HTR-8/SVneo (cell line): Measurements from ENCODE around the gene IKZF3.

Experiments used
- DNase-seq: peaks from one replicate; pipeline ENCODE4 v3.0.0; 2011; ENCODE audit warnings: low spot score, mixed read lengths; ENCODE audit not compliant: insufficient read length
- FAIRE-seq: peaks from 2 replicates; lab custom pipeline; 2011; peaks lifted over from hg19 to GRCh38; lab: Jason Lieb, UNC

Gene IKZF3

GRCh38 chr17:39822051-39822451 lies 42.1 kb downstream of the IKZF3 start:
- no peak for FAIRE-seq
- DNase-seq = no peak

DNA sequence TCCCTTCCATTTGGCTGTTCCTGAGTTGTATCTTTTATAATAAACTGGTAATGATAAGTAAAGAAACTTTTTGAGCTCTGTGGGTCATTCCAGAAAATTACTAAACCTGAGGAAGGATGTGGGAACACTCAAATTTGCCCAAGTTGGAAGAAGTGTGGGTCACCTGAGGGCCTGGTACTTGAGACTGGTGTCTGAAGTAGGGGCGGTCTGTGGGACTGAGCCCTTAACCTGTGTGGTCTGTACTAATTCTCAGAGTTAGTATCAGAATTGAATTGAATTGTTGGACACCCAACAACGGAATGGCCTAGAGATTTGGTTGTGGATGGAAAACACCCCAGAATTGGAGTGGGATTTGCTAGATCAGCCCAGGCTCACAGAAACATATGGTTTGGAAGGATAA lies 43.1 kb downstream of the IKZF3 start:
- DNase-seq (no peak), FAIRE-seq (no peak)

- DNase-seq = no peak
- FAIRE-seq = no peak
These were observed 43.6 kb downstream of the IKZF3 start for GRCh38 chr17:39820541-39820940.

- DNase-seq (no peak), FAIRE-seq (no peak)
These were observed 45.6 kb downstream of the IKZF3 start for GRCh38 chr17:39818358-39819000.

DNA sequence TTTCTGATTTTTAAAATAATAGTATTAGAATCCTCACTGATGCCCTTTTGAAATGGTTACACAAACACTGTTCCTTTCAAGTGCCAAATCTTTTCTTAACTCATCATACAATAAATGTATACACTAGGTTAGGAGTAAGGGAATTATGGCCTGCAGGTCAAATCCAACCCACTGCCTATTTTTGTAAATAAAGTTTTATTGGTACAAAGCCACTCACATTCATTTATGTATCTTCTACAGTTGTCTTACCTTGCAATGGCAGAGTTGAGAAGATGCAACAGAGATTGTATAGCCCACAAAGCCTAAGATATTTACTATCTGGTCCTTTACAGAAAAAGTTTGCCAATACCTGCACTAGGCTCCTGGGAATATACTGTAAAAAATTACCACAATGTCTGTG lies 47.8 kb downstream of the IKZF3 start:
- FAIRE-seq (no peak), DNase-seq (no peak)

DNA sequence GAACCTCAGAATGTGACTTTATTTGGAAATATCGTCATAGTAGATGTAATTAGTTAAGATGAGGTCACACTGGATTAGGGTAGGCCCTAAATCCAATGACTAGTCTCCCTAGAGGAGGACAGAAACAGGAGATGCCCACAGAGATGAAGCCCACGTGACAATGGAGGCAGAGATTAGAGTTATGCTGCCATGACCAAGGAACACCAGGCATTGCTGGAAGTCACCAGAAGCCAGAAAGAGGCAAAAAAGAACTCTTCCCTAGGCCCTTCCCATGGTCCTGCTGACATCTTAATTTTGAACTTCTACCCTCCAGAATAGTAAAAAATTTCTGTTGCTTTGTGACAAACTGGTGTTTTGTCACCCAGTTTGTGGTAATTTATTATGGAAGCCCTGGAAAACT lies 49.6 kb downstream of the IKZF3 start:
- DNase-seq (no peak), FAIRE-seq (no peak)

GRCh38 chr17:39813631-39814030 lies 50.5 kb downstream of the IKZF3 start:
- no peak for DNase-seq
- no peak for FAIRE-seq

DNA sequence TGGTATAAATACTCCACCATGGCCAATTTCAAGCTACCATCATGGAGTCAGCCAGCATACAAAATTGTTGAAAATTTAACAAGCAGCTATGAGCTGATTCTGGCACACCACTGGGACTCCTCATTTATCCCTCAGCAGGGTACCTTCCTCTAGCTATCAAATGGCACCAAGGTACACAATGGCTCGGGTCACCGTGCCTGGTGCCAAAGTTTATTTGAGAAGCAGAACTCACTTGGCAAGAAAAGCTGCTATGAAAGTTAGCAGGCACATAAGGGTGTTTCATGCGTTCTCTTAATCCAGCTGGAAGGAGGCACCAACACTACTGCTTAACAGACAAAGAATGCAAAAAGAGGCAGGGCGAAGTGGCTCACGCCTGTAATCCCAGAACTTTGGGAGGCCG lies 51.6 kb downstream of the IKZF3 start:
- DNase-seq = no peak
- FAIRE-seq = no peak

- DNase-seq (no peak), FAIRE-seq (no peak)
These were observed 53.0 kb downstream of the IKZF3 start for GRCh38 chr17:39810939-39811728.

DNA sequence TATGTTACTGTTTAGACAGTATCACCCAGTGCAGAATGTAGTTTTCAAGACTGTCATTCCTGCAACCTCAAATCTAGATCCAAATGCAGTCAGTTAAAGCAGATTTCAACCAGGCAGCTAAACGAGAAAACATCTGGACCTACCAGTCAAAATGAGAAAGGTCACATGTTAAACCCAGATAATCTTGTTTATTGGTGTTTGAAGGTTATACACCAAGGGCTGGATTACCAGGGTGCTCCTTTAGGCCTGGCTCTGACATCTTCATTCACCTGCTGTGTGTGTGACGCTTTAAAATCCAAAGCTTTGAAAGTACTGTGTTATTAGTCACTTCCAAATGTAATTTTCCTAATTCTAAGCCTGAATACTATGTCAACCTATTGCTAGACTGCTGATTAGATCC lies 54.9 kb downstream of the IKZF3 start:
- no peak for FAIRE-seq
- no peak for DNase-seq

- DNase-seq (no peak), FAIRE-seq (no peak)
These were observed 55.6 kb downstream of the IKZF3 start for GRCh38 chr17:39808409-39808997.

GRCh38 chr17:39804839-39805238 lies 59.3 kb downstream of the IKZF3 start:
- FAIRE-seq (no peak), DNase-seq (no peak)

DNA sequence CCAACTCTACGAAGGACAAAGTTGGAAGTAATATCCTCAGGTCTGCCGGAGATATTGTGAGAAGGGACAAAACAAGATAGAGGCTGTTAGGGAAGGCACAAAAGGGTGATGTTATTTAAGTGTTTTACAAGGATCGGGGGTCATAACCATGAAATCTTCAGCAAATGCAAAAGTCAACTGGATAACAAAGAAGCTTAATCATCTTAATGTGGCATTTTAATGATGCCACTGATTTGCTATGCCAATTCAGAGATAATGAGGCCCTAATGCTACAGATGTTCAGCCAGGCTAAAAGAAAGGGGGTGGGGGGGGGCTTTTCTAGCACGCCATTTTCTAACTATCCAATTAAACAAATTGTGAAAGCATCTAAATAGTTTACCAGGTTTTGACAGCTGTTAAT lies 63.1 kb downstream of the IKZF3 start:
- no peak for DNase-seq
- no peak for FAIRE-seq

- FAIRE-seq = no peak
- DNase-seq = no peak
These were observed 63.6 kb downstream of the IKZF3 start for GRCh38 chr17:39800540-39800939.

DNA sequence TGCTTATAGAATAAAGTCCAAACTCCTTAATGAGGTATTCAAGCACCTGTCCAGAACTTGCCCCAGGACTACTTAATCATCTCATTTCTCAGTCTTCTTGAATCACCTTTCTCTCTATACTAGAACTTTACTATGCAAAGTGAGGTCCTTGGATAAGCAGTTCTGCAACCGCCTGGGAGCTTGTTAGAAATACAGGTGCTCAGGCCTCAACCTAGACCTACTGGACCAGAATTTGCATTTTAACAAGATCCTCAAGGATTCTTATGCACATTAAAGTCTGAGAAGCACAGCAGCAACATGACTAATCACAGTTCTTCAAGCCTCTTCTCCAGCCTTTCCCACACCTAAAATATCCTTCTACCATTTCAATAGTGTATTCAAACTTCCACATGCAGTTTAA lies 64.7 kb downstream of the IKZF3 start:
- DNase-seq (no peak), FAIRE-seq (no peak)

DNA sequence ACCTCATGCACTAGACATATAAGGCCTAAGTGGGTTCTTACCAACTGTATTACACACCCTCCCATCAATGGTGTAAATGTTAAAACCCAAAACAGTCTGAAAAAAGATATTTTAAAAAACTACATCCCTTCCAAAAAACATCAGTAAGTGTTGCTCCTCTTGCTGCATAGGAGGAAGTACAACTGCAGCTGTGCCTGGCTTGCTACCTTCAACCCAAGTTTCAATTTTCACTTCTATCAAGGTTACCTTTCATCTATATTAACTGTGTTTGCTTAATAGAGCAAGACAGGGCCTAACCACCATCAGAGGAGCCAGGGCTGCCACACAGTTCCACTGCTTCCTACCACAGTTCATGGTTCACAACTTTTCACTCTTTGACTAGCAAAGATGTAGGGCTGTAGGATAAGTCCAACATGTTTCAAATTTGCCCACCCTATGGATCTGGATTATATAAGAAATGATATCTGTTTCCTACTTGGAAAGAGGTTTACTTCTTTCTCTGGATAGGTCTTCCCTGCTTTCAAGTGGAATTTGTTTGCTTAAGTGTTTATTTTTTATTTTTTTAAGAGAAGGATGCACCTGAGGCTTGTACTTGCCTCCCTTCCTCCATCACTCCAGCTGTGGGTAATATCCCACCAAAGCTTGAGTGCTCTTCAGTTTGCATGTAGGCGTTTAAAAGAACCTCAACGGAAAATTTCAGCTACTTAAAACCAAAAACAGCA lies 69.7 kb downstream of the IKZF3 start:
- no peak for FAIRE-seq
- no peak for DNase-seq

DNA sequence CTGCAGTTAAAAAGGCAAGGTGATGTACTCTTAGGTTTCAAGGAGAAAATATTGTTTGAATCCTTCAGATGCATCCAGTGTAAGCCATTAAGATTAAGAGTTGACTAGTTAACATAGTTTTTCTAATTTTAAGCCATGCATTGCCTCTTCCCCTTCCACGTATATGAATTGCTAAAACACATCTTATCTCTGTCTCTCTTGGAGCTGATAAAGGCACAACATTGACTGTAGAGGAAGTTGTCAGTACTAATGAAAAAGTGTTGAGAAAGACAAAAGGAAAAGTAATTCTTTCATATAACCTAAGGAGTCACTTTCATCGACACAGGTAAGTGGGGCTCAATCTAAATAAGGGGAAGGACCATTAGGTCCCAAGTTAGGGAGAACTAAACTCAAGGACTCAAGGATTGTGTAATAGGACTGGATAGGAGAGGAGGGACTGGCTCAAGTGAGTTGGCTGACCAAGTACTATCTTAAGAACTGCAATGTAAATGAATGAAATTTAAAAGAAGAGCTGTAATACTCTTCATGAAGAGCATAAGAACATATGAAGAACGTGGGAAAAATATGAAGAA lies 70.7 kb downstream of the IKZF3 start:
- DNase-seq (no peak), FAIRE-seq (no peak)

DNA sequence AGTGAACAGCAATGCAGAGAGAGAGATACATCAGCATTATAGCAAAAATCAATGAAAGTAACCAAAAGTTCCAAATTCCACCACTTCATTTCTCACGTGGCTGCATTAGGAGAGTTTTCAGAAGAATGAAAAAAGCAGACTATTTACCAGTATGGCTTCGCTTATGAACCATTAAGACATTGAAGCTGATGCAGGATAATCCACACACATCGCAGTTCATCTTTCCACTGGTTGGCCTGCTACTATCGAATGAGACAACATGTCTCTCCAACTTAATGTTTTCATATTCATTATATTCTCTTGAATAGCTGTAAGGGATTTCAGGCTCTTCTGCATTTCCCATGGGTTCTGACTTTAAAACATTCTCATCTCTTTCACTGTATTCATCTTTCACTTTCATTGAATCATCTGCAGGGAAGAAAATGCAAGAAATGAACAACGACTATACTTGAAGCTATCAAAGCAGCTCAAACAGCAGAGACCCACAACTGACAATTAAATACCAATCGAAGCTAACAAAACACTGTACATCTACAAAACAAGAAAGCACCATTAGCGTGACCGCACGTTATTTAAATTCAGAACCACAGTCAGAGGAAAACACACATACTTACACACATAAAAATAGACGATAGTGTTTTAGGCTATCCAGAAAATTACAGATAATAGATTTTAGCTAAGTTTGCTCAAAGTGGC lies 71.4 kb downstream of the IKZF3 start:
- no peak for DNase-seq
- FAIRE-seq = no peak

DNA sequence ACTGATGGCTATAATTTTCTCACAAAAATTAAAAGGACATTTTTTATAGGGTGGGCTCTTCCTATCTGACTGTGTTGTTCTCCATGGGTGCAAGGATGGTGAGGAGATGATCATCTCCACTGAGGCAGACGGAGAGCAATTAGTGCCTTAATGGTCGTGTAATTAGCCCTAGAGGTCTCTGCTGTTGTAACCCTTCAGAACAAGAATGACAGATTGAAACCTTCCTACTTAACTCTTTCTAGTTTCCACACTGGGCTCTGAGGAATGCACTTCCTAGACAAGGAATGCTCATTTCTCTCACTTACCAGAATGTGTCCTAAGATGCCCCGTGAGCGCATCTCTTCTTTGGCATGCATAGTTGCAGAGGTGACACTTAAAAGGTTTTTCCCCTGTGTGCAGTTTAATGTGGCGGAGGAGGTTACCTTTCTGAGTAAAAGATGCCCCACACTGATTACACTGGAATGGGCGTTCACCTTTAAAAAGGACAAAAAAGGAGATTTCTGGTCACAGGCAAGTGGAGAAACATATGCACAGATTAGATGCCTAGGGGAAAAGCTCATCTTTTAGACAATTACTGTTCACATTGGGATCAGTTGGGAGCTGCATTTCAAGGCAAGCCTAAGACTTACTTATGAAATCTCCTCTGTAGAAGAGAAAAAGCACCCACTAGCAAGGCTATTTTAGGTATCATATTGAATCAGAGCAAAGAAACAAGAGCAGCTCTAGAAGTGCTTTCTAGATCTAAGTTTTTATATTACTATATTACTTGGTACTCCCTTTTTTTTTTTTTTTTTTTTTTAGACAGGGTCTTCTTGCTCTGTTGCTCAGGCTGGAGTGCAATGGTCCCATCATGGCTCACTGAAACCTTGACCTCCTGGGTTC lies 72.8 kb downstream of the IKZF3 start:
- no peak for DNase-seq
- no peak for FAIRE-seq
